ENCODE measurements around the gene DAPK2.

Gene DAPK2

DNA sequence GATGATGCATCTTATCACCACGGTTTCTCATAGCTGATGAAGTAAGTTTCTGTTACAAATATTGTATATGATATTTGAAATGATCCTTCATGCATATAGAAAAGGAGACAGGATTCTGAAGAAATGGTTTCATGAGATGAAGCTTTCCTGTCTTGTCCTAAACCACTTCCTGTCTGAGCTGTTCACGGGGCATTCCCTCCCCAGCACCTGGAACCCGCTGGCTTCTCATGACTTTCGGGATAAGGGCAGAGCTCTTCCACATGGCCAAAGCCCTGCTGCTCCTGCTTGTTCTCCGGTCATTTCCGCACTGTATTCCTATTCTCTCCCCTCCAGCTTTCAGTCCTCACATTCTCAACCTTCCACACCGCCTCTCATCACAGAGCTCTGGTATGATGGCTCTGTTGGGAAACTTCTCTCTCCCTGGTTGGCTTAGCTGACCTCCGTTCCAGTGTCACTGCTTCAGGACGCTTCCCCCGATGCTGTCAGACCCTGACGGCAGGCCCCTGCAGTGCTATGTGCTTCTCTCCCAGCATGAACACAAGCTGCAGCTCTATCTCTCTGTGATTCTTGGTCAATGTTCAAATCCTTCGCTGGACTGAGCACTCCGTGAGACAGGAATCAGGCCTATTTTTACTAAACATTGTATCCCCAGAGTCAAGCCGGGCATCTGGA is 125.6 kb downstream of the DAPK2 start:
- in situ Hi-C loops (cut with HindIII; ENCODE audit: low sequenced_read_pairs) = no loop called here
- TF ChIP-seq, protein P1, sequence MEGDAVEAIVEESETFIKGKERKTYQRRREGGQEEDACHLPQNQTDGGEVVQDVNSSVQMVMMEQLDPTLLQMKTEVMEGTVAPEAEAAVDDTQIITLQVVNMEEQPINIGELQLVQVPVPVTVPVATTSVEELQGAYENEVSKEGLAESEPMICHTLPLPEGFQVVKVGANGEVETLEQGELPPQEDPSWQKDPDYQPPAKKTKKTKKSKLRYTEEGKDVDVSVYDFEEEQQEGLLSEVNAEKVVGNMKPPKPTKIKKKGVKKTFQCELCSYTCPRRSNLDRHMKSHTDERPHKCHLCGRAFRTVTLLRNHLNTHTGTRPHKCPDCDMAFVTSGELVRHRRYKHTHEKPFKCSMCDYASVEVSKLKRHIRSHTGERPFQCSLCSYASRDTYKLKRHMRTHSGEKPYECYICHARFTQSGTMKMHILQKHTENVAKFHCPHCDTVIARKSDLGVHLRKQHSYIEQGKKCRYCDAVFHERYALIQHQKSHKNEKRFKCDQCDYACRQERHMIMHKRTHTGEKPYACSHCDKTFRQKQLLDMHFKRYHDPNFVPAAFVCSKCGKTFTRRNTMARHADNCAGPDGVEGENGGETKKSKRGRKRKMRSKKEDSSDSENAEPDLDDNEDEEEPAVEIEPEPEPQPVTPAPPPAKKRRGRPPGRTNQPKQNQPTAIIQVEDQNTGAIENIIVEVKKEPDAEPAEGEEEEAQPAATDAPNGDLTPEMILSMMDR (IDR thresholded peaks at IDR 0.05; ENCODE audit: low read depth, low read length, missing control alignments) = no peak
- H3K4me3 ChIP-seq (ENCODE audit: low read depth, low read length) = no peak overlapping the region
- no peak for DNase-seq (ENCODE audit: low read depth)

DNA sequence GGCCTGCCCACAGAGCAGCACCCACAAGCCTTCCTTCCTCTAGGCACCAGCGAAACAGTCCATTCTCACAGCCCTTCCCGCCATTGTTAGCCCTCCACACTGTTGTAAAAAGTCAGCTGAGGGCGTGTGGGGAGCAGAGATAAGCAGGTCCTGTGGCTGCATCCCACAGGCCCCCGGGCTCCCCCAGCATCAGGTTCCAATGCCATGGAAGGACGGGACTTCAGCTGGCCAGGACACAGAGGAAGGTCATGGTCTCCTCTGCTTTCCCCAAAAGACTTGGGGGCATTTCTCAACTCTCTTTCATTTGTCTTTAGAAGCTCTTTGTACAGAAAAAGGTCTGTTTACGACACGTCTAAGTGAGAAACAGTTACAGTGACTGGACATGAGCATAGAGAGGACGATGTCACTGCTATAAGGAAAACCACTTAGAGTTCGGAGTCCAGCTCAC is 127.4 kb downstream of the DAPK2 start:
- TF ChIP-seq, protein P1 (IDR thresholded peaks at IDR 0.05; ENCODE audit: low read depth, low read length, missing control alignments) = no peak
- no peak for DNase-seq (ENCODE audit: low read depth)
- H3K4me3 ChIP-seq (ENCODE audit: low read depth, low read length) = no peak overlapping the region
- in situ Hi-C loops (cut with HindIII; ENCODE audit: low sequenced_read_pairs) = no loop called here

DNA sequence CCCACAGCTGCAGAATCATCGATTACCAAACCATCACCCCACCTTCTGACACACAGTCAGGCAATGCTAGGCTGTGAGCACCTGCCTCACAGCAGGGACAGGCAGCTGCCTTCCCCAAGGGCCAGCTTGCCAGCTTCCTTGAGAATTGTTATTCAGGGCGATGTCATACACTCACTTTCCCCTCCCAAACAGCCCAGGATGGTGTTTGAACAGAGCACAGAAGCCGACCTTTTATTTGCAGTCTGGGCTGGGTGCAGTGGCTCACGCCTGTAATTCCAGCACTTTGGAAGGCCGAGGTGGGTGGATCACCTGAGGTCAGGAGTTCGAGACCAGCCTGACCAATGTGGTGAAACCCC is 128.0 kb downstream of the DAPK2 start:
- in situ Hi-C loops (cut with HindIII; ENCODE audit: low sequenced_read_pairs) = no loop called here
- TF ChIP-seq, protein P1 (IDR thresholded peaks at IDR 0.05; ENCODE audit: low read depth, low read length, missing control alignments) = no peak
- DNase-seq (ENCODE audit: low read depth) = no peak
- H3K4me3 ChIP-seq (ENCODE audit: low read depth, low read length) = no peak overlapping the region

DNA sequence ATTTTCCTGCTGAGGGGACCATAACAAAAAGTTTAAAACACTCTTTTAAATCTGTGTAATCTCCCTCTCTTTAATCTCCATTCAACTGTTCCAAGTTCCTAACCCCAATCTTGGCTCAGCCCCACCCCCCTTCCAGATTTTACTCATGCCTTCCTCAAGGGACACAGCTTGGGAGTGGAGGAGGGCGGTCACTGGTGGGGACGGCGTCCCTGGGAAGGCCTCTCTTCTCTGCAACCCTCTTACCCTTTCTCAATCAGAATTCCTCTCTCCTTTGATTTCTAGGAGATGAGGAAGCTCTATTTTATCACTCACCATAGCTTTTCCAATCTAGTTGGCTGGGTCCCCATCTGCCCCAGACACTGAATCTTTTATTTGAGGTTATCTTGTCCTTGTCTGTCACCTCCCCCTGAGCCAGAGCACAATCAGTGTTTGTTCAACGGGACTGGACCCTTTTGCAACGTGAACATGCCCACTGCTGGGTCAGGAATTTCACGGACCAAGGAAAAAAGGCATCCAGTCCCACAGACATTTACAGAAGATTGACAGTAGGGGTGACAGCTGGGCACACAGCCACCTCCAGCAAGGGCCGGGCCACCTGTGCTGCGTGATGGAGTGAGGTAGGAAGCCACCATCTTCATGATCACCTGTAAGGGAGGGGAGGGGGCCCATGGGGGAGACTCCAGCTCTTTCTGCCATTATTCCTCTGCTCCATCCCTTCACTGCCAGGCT is 128.5 kb downstream of the DAPK2 start:
- in situ Hi-C loops (cut with HindIII; ENCODE audit: low sequenced_read_pairs) = no loop called here
- TF ChIP-seq, protein P1 (IDR thresholded peaks at IDR 0.05; ENCODE audit: low read depth, low read length, missing control alignments) = no peak
- H3K4me3 ChIP-seq (ENCODE audit: low read depth, low read length) = no peak overlapping the region
- DNase-seq (ENCODE audit: low read depth) = no peak

DNA sequence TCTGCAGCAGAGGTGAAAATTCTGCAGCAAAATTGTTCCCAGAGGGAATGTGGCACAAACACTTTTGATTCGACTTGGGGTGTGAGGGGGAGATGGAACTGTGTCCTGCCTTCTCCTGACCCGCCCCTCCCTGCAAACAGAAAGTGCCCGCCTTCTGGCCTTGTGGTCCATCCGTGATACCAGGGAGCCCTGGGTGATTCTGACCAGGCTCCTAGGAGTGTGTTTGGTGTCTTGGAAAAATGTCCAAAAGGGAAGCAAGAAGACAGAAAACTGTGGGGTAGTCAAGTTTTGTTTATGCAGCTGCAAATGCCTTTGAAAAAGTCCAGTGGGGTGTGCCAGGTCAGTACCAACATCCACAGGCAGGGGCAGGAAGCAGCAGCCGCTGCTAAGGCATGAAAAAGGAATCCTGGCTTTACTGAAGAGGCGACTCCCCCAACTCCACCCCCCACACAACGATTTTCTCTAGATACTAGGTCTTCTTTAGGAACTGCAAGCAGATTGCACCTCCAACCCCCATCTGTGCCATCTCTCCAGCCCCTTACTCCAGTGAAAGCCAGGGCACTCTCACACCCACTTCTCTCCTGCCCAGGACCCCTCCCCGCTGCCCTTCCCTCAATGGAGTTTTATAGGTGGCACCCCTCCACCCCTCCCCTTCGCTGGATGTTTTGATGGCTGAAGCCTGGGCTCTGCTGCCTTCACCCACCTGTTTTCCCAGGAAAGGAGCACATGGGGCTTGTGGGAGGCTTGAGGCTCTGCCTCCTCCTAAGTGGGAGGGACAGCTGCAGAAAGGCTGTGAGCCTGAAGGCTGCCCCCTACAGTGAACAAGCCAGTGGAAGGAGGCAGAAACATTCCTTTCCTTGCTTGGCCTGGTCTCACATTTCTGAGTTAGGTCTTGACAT is 130.2 kb downstream of the DAPK2 start:
- TF ChIP-seq, protein P1 (IDR thresholded peaks at IDR 0.05; ENCODE audit: low read depth, low read length, missing control alignments) = peak; percentile 65
- no peak for DNase-seq (ENCODE audit: low read depth)
- in situ Hi-C loops (cut with HindIII; ENCODE audit: low sequenced_read_pairs) = no loop called here
- no peak overlapping the region for H3K4me3 ChIP-seq (ENCODE audit: low read depth, low read length)

DNA sequence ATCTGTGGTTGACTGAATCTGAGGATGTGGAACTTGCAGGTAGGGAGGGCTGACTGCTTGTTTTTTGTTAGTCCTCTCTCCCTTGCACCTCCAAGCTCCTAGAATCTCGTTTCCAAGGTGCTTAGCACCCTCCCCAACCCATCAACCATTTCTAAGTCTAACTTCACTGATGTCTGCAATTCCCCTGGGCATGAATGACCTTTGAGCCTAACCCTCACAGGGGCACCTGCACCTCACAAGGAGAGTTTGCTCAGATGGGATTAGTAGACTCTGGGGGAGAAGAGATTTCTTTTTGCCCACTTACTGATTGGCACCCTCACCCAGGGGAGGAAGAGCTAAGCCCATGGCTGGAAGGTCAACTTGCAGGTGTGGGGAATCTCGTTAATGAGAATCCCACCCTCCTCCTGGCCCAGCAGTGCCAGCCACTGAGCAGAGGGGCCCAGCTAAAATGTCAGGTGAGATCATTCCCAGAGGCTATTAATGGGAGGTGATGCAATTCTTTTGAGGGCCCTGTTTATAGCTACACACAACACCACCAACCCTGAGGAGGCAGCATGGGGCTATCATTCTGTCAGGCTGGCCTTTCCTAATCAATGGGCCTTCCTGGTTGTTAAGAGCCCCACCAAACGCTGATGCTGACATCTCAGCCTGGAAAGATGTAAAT is 130.9 kb downstream of the DAPK2 start:
- in situ Hi-C loops (cut with HindIII; ENCODE audit: low sequenced_read_pairs) = no loop called here
- no peak for DNase-seq (ENCODE audit: low read depth)
- H3K4me3 ChIP-seq (ENCODE audit: low read depth, low read length) = no peak overlapping the region
- TF ChIP-seq, protein P1 (IDR thresholded peaks at IDR 0.05; ENCODE audit: low read depth, low read length, missing control alignments) = no peak

Measured in astrocyte of the cerebellum (primary cell).